GM12878 (cell line): ENCODE data around the gene TRIM17. TPM values are rescaled to one million over a fixed set of nuclear protein-coding genes. Genes with fewer than 3 reads are reported as not detected.

Source experiments
- ATAC-seq: fragments of 200-7000 bp; cut with Tn5 transposase; 3 replicates; pipeline ENCODE4 v1.9.1; 2020; ENCODE audit warnings: mild to moderate bottlenecking, moderate library complexity
- BruUV-seq: library from RNA; stranded (reverse); fragments of 400-500 nt; replicated peaks from 2 replicates; lab custom pipeline; 2021; lab: Mats Ljungman, UMichigan
- CTCF ChIA-PET: fragments of 300-600 bp; sonication (Branson Sonifier 250); formaldehyde crosslinking; extraction: SDS; loops from one replicate; lab custom pipeline; 2021; ENCODE audit warnings: inconsistent platforms; lab: Yijun Ruan, JAX
- POLR2A ChIA-PET: fragments of 350-600 bp; formaldehyde crosslinking; extraction: SDS; loops from one replicate; lab custom pipeline; 2021; ENCODE audit warnings: inconsistent platforms; lab: Charles Lee
- RAD21 ChIA-PET: fragments of 300-600 bp; sonication (Branson Sonifier 250); formaldehyde crosslinking; loops from one replicate; lab custom pipeline; 2023; ENCODE audit warnings: antibody characterized with exemption; ENCODE audit not compliant: unreplicated experiment; lab: Charles Lee
- SMC1A ChIA-PET: fragments of 300-600 bp; sonication (Branson Sonifier 250); formaldehyde crosslinking; loops from one replicate; lab custom pipeline; 2023; ENCODE audit not compliant: unreplicated experiment, uncharacterized antibody; lab: Charles Lee
- DNase-seq: peaks from one replicate; pipeline ENCODE4 v3.0.0-alpha.2; 2011; ENCODE audit warnings: low read depth, low spot score
- FAIRE-seq: peaks from 3 replicates; lab custom pipeline; 2011; peaks lifted over from hg19 to GRCh38; lab: Jason Lieb, UNC
- H2AFZ ChIP-seq: 2 replicates; pipeline ENCODE4 v1.6.0; 2011; ENCODE audit warnings: low read depth, low read length, control low read depth; ENCODE audit not compliant: control insufficient read depth
- H3K27ac ChIP-seq: 2 replicates; pipeline ENCODE4 v1.5.1; 2011; ENCODE audit warnings: control low read depth; ENCODE audit not compliant: control insufficient read depth, insufficient read depth
- H3K27me3 ChIP-seq, 2 experiments: replicated peaks in 1 of 2; 2 replicates each; pipeline versions ENCODE4 v1.6.0 to v1.6.1; 2011; ENCODE audit warnings: low read length in 1 of 2; ENCODE audit not compliant: control insufficient read depth in 2 of 2, insufficient read depth in 2 of 2
- H3K36me3 ChIP-seq, 2 experiments: 2 replicates each; pipeline ENCODE4 v1.5.1; 2011; ENCODE audit warnings: low read length in 1 of 2; ENCODE audit not compliant: control insufficient read depth in 2 of 2, insufficient read depth in 2 of 2
- H3K4me1 ChIP-seq: 2 replicates; pipeline ENCODE4 v1.6.1; 2011; ENCODE audit warnings: mild to moderate bottlenecking, low read length, moderate library complexity, mixed read lengths; ENCODE audit not compliant: control insufficient read depth, insufficient read depth
- H3K4me2 ChIP-seq: 2 replicates; pipeline ENCODE4 v1.6.0; 2011; ENCODE audit warnings: control low read depth; ENCODE audit not compliant: control insufficient read depth, insufficient read depth
- H3K4me3 ChIP-seq: fragments of 200-600 bp; sonication (generic); 2 replicates; pipeline ENCODE4 v1.5.1; 2016
- H3K79me2 ChIP-seq: 2 replicates; pipeline ENCODE4 v1.6.0; 2011; ENCODE audit warnings: low read length; ENCODE audit not compliant: control insufficient read depth, insufficient read depth
- H3K9ac ChIP-seq: 2 replicates; pipeline ENCODE4 v1.8.0; 2011; ENCODE audit warnings: low read length, control low read depth, mixed read lengths; ENCODE audit not compliant: control insufficient read depth, insufficient read depth
- H3K9me3 ChIP-seq: replicated peaks from 3 replicates; pipeline ENCODE4 v1.5.1; 2011; ENCODE audit warnings: mild to moderate bottlenecking, low read length; ENCODE audit not compliant: control insufficient read depth, insufficient read depth
- H4K20me1 ChIP-seq: 2 replicates; pipeline ENCODE4 v1.6.0; 2011; ENCODE audit not compliant: control insufficient read depth, insufficient read depth
- ATF3 ChIP-seq: IDR thresholded peaks from 2 replicates; pipeline ENCODE4 v1.6.1; 2011; ENCODE audit warnings: low read depth, mild to moderate bottlenecking, low read length, moderate library complexity, borderline replicate concordance; ENCODE audit errors: extremely low read depth
- ETV6 ChIP-seq, 2 experiments: fragments of 450-650 bp in 1 of 2; IDR thresholded peaks in 1 of 2; conservative IDR thresholded peaks in 1 of 2; 2 replicates each; pipeline ENCODE4 v1.6.1; 2014; ENCODE audit warnings: antibody characterized with exemption in 1 of 2, borderline replicate concordance in 1 of 2, low read depth in 1 of 2, mild to moderate bottlenecking in 1 of 2, moderate library complexity in 1 of 2
- EZH2 ChIP-seq: IDR thresholded peaks from 2 replicates; pipeline ENCODE4 v1.6.1; 2012; ENCODE audit warnings: low read depth, mild to moderate bottlenecking, control low read depth, inconsistent platforms, low read length, borderline replicate concordance; ENCODE audit not compliant: control insufficient read depth
- WGBS: methylation state at CpG from one replicate; pipeline ENCODE4 v1.1.6; 2016; ENCODE audit warnings: low lambda C conversion rate; ENCODE audit not compliant: insufficient replicate concordance, insufficient coverage; ENCODE audit errors: missing lambda C conversion rate; 5-methylcytosine and 5-hydroxymethylcytosine counted together
- in situ Hi-C: fragments of 300-500 bp; cut with MboI; formaldehyde crosslinking; loops from 9 replicates; pipeline ENCODE4 v1.14.3; 2018; ENCODE audit warnings: mixed read lengths
- intact Hi-C: fragments of 100-400 bp; cut with micrococcal nuclease; formaldehyde crosslinking; loops from one replicate; pipeline ENCODE4 v1.14.2; 2022; ENCODE audit not compliant: unreplicated experiment
- polyA plus RNA-seq, 11 experiments: library from polyadenylated mRNA; depleted of rRNA in 4 of 11; unstranded in 6 of 11; stranded (reverse) in 5 of 11; fragments of >200 nt; fragmentation: Nextera tagmentation in 4 of 11; fragmentation: Illumina TruSeq in 1 of 11; extraction: Ambion mirVana in 4 of 11; extraction: Trizol in 1 of 11; gene quantifications; 1 replicate in 1 of 11; 2 replicates in 10 of 11; pipeline versions ENCODE4 v1.2.1 to v1.2.3, GENCODE V29; 2011 to 2016; ENCODE audit warnings: inconsistent platforms in 2 of 11, missing spikeins in 2 of 11, low read depth in 1 of 11
- total RNA-seq, 4 experiments: library from RNA; depleted of rRNA in 3 of 4; stranded (reverse); fragments of >200 nt in 3 of 4; fragmentation: Illumina TruSeq in 1 of 4; extraction: Trizol in 1 of 4; gene quantifications; 2 replicates each; pipeline versions ENCODE4 v1.2.1 to v1.2.3, GENCODE V29; 2013 to 2021

Gene TRIM17
- total and polyA plus RNA-seq, 10 of the 15 experiments (the other 5 are each of a cell fraction or from before 2014, with no cell fraction given): 0.16 to 0.32 TPM; not detected in 8

DNA sequence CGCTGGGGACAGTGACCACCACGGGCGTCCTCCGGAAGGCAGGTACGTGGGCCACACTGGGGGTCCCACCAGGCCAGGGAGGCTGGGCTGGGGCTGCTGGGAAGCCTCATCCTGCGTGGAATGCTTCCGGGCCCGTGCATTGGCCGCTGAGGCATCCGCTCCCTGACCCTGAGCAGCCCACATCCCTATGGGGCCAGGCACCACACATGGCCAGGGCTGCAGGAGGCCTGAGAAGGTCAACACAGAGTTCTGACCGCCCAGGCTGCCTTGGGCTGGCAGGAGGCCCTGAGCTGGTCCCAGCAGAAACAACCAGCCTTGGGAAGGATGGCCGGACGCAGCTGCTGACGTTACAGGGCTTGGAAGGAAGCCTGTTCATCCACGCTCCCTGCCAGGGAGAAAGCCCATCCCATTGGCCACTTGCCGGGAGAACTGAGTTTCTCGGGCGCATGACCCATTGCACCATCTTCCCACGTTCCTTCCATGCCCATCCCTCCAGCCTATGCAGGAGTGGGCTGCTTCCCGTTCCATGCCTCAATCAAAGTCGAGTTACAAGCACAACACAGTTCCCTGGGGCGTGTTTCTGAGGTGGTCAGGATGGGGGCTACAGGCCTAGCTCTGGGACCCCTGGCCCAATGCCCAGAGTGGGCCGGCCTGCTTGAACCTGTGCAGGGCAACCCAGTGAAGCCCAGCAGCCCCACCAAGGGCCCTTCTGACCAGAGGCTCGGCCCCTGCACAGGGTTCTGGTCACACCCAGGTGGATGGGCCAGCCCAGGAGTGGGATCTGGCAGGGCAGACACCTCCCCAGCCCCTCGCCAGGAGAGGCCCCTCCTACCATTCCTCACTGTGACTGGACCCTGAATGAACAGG is 41.7 kb downstream of the TRIM17 start:
- CTCF ChIA-PET: no interaction called here
- no peak overlapping the region for H3K9ac ChIP-seq
- BruUV-seq: no TSS peak
- POLR2A ChIA-PET: no interaction called here
- no peak overlapping the region for H3K4me2 ChIP-seq
- FAIRE-seq (no peak), DNase-seq (no peak), ATAC-seq (no peak)
- no peaks in the 10 kb centered on the region for H3K4me1 ChIP-seq
- SMC1A ChIA-PET: no interaction called here
- peaks cover 0 to 5% of the 10 kb centered on the region in 2 experiments; a peak in 3 of 4 replicates for H3K27me3 ChIP-seq
- intact Hi-C loops: no loop called here
- RAD21 ChIA-PET: no interaction called here
- in situ Hi-C loops: no loop called here
- no peaks in the 10 kb centered on the region for H3K79me2 ChIP-seq
- no peaks in the 10 kb centered on the region for H3K36me3 ChIP-seq
- no peaks in the 10 kb centered on the region for H4K20me1 ChIP-seq
- no peak overlapping the region for H3K27ac ChIP-seq
- no peaks in the 10 kb centered on the region; the same call in 2 of the 3 replicates for H3K9me3 ChIP-seq
- WGBS: 46% methylated on average over 25 of the region's 25 CpGs
- no peak overlapping the region for H3K4me3 ChIP-seq
- TF ChIP-seq ETV6 (conservative IDR thresholded peaks at IDR 0.05 in 1 of 2, IDR thresholded peaks at IDR 0.05 in 1 of 2; ENCODE audit: borderline replicate concordance in 1 of 2, low read depth in 1 of 2): no peak
- TF ChIP-seq EZH2: no peak
- no peak for TF ChIP-seq ATF3
- H2AFZ ChIP-seq: no peak overlapping the region
